GM19035 (cell line): ENCODE data around the gene LPGAT1.
"Not testable (repeated sequence)": the region's sequence is repeated elsewhere in the genome, so short reads cannot be mapped to it uniquely, and the experiment has no call there.

Experiments used
- ATAC-seq: cut with Tn5 transposase; IDR thresholded peaks from one replicate; pipeline ENCODE4 v1.9.1; 2021; ENCODE audit not compliant: unreplicated experiment

LPGAT1 gene

DNA sequence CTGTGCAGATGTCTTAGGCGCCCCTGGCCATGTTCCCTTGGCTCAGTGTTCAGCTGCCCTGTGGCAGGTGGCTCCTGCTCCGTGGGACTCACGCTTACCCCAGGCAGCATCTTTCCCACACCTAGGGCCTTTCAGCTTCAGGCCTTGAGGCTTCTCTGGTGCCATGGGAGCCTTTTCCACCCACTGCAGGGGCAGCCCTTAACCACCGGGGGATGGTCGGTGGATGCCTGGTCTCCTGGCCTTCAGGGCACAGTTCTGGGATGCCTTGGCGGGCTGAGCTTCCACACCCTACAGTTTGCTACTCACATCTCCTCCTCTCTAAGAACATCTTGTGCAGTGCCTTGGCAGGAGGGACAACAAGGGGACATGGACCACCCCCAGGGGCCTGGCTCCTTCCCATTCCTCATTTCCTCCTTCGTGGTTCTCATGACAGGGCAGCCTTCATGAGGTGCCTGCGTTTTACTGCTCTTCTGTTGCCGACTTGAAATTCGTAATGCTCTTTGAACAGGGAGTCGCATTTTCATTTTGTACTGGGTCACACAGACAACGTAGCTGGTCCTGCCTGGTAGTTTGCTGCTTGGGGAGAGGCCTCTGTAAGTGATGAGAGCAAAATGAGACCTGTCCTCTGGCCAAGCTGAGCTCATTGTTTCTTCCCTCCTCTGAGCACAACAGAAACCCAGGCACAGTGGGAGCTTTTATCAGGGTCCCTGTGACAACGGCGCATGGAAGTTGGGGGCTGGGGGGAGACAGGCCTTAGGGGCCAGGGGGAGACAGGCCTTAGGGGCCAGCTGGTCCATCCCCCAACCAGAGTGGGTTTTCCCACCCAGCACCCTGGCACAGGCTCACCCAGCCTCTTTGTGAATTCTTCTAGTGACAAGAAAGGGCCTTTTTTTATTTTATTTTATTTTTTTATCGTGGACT, 93.2 kb downstream of the LPGAT1 start:
- no peak for ATAC-seq

DNA sequence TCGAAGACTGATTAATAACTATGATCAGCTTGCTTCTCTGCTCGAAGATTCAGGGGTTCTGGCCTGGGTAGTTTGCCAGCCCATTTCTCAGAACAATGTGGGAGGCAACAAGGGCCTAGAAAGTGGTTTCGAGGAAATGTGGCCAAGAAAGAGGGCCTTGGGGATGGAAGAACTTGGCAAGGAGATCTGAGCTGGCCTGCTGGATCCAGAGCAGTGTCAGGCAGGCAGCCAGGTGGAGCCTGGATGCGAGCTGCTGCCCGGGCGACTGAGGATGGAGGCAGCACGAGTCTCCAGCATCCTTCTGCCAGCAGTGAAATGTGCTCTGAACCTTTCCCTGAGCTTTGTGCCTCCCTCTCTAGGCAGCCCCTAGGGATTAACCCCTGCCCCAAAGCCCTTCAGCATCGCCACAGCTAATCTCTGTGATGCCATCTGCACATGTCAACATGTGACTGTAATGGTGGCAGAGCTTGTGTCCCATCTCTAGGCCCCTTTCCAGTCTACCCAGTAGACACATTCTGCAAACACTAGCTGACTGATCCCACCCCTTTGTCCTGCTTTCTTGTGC, 94.1 kb downstream of the LPGAT1 start:
- ATAC-seq = no peak

DNA sequence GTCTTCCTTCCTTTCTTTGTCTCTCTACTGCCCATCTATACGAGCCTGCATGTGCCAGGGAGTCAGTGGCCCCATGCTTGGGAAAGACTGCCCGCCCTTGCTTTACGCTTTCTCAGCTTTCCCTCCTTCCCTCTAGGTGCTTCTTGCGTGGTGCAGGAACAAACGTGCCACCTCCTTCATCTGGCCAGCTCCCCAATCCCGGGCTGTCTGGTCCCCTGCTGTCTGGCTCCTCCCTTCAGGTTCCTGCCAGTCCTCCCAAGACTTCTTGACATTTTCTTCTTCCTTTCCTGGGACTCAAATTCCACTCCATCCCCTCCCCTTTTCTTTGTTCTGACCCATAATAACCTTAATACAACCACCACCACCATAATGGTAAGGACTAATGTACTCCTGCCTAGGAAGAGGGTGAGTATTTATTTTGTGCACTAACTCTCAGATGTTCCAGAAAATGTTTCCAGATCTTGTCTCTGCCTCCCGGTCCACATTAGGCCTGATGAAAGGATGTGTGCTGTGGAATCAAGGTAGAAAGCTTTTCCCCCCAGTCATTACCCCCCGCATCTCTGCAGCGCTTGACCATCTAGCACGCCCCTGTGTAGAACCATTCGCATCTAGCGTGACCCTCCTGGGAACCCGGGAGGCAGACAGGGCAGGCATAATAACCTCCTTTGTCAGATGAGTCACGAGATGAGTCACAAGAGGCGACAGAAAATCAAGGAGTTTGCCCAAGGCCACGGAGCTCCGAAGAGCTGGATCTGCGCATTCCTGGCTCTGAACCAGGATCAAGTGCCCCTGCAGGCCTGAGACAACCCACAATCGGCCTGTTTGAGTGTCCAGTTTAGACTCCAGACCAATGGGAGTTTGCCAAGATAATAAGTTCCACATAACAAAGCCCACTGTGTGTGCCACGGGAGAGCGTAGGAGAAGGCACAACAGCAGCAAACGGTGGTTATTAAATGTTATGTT, 95.1 kb downstream of the LPGAT1 start:
- no peak for ATAC-seq

DNA sequence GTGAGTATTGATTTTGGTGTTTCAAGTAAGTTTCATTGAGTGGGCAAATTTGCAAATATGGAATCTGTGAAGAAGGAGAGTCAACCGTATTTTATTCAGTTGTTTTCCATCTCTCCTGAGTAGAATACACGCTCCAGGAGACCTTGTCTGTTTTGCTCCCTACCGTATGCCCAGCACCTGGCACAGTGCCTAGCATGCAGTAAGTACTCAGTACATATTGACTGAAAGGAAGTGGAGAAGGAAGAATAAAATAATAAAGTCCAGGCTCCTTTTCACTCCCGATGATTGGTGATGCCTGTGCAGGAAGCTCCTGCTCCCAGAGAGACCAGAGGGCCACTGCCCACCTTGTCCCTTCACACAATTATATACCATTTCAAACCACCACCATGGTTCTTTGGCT, 95.8 kb downstream of the LPGAT1 start:
- ATAC-seq = no peak

DNA sequence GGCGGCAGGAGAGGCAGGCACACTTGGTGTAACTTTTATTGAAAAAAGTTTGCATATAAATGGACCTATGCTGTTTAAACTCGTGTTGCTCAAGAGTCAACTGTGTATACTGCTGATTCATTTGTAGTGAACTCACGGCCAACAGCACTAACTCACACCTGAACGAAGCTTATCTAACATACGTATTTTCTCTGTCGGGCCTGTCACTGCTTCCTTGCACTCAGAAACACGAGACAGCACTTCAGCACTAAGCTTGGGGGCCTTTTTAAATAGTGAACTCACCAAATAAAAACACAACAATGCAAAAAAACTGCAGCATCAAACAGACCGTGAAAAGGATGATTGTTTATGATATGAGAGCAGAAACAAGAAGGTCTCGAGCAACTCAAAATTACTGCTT, 96.2 kb downstream of the LPGAT1 start:
- ATAC-seq = no peak

DNA sequence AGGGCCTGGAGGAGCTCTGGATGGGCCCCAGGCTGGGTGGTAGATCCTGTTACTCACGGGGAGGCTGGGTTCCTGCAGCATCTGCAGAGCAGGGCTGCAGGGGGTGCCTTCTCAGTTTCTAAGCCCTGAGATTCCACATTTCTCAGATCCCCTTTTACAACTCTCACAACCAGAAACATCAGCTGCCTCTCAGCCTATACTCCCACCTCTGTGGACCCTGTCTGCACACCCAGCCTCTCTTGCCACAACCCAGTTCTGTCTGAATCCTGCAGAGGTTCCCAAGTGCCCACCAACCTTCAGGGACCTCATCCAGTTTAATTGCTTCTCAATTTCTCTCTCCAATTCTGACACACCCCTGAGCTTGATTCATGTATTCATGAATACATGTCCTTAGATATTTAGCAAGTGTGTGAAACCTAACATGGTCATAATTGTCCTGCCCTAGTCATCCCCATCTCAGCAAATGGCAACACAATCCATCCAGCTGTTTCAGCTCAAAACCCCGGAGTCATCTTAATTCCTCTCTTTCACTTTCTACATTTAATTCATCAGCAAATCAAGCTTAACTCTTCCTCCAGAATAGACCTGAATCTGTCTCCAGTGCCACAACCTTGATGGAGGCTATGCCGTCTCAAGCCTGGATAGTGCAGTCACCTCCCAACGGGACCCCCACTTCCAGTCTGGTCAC, 98.1 kb downstream of the LPGAT1 start:
- no peak for ATAC-seq

DNA sequence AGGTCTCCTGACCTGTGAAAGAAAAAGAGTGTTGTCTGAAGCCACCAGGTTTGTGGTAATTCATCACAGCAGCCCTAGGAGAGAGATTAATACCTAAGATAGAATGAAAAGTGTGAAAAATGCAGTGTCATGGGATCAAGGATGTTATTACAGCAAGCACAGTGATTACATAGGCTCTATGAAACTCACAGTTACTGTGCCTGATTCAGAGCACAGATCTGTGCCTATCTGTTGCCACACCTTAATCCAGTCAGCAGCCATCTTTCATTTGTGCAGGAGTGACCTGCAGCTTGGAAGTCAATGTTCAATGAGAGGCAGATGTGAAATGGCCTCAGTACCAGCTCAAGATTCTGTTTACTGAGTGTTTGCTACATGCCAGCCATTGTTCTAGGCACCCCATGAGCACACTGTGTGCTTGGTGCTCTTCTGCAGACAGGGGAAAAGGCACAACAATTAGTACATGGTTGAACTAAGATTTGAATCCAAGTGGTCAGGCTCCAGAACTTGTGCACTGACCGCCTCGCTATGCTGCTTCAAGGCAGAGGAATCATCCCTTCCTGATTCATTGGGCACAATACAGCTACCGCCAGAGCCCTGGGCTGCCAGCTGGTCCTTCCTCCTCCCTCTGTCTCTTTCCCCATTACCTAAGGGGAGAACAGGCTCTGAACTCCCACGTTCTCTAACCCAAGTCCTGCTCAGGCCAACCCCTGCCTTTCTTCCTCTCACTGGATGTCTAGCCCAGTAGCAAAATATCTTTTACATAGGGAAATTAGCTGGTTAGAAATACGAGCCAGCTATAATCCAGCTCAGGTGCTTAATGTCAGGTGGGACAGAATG, 98.9 kb downstream of the LPGAT1 start:
- ATAC-seq = no peak

DNA sequence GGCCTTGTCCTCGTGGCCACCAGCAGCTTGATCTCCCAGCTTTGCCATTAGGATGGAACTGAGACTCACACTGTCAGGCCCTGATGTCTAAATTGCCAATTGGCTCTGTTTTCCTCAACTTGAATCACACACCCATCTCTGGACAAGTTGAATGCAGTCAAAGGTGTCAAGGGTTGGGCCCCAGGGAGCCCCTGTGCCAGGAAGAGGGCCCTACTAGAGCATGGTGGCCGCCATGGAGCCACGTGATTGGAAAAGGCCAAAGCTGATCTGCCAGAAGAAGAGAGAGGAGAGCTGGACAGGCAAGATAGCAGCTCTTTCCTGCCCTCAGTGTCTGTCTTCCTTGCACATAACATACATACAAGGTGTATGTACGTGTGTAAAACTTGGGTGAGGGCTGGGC, 100.2 kb downstream of the LPGAT1 start:
- ATAC-seq = no peak

DNA sequence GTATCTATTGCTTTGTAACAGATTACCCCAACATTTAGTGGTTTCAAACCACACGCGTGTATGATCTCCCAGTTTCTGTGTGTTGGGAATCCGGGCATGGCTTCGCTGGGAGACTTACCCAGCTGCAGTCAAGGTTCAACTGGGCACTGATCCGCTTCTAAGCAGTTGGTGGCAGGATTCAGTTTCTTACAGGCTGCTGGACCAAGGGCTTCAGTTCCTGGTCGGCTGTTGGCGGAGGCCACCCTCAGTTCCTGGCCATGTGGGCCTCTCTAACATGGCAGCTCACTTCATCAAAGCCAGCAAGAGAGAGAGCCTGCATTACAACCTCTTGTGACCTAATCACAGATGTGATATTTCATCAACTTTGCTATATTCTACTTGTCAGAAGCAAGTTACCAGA, 101.3 kb downstream of the LPGAT1 start:
- no peak for ATAC-seq

DNA sequence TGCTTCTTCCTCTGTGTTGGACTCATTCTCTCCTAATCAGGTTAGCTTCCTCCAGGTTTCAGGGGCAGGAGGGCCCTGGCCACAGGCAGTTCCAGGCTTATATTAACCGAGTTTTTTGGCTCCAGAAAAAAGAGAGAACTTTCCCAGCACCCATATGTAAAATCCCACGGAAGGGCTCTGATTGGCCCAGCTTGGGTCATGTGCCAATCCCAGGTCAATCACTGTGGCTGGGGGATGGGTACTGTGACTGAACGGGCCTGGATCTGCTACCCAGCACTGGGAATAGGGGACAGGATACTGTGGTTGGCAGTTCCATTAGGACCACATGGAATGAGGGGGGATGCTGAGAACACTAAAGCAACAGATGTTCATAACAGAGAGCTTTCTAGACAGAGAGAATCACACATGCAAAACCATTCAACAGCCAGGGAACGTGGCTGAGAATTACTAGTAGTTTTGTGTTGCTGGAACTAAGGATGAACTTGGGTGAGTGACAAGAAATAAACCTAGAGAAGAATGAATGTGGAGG, 104.0 kb downstream of the LPGAT1 start:
- ATAC-seq = no peak

DNA sequence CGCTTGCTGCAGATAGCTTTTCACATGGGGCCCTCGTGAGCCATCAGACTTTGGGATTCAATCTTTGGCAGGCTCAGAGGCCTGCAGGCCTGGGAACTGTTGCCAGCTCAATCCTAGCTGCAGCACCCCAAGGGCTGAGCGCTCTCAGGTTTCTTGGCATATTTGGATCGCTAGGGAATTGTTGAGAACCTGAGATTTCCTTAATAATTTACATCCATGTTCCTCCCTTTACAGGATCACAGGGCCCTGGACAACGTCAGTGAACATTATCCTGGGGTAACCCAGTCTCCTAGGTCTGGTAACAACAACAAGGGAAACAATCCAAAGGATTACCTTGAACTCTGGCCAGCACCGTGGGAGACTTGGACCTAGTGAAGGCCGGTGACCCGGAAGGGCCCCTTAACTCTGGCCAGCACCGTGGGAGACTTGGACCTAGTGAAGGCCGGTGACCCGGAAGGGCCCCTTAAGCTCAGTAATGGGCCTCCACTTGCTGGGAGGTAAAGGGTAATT, 105.8 kb downstream of the LPGAT1 start:
- ATAC-seq = no peak

DNA sequence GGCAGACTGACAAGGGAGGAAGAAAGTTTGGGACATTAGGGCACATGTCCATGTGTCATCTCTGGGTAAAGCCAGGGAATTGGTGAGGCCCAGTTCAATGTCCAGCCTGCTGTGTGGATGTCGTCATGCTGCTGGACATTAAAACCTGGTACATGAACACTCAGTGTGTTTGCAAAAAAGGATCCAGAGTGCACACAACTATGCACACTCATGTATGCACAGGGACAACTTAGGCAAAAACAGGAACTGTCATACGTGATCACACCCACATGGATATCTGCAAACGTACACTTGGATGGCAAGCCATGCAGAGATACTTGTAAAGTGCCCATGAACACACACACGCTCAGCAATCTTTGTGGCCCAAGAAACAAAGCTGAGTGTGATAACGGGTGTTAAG, 107.3 kb downstream of the LPGAT1 start:
- ATAC-seq = no peak

DNA sequence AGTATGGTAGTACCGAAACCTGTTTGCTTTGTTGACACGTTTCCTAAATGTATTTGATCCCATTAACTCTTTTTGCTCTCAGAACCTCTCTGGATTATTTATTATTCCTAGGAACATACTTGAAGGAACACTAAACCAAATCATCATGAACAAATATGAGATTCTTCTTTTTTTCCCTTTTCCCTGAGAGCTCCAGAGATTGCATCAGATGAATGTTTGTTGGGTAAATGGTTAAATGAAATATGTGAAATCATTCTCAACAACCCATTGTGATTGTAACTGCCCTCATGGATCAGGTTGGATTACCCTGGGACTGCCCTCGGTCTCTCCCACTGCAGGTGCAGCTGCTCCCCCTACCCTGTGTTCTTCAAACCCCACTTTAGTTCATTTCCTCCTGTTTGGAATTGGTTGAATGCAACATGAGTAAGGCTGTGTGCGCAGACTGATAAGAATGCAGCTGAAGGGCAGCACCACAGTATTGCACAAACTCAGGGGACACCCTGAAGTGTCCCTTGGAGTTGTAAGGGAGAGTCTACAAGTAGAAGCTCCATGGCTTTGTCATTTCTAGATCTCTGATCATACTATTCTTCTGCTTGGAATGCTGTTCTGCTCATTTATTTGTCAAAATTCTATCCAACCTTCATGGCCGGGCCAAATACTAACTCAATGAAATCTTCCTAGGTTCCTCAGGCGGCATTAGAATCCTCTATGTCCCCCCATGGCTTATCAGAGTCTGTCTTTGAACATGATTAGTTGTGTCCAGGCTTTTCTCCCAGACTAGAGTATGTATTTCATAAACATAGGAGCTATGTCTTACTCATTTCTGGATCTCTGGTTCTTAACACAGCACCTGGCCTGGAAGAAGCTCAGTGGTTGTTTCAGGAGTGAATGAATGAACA, 108.0 kb downstream of the LPGAT1 start:
- ATAC-seq = no peak

DNA sequence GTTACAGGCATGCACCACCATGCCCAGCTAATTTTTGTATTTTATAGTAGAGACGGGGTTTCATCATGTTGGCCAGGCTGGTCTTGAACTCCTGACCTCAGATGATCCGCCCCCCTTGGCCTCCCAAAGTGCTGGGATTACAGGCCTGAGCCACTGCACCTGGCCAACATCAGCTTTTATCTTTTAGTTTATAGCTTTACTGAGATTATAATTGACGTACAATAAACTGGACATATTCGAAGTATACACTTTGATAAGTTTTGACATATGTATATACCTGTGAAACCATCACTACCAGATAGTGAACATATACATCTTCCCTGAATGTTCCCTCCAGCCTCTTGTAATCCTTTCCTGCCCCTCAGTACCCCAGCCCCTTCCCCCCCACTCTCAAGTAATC, 114.0 kb downstream of the LPGAT1 start:
- not testable (repeated sequence) for ATAC-seq

DNA sequence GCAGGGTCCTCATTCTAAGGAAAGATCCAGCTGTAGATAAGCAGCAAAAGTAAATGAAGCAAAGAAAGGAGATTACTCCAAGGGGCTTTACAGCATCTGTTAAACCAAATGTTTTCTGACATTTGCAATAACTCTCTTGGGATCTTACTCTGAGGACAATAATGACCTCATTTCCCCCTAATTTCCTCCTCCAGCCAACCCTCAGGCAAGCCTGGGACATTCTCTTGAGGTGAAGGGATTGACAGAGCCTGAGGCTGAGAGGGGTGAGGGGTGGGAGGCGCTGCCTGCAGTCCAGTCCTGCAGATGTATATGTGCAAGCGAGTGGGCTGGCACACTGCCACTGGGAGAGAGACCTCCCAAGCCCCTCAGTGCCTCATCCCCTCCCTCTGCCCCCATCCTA, 114.6 kb downstream of the LPGAT1 start:
- no peak for ATAC-seq

DNA sequence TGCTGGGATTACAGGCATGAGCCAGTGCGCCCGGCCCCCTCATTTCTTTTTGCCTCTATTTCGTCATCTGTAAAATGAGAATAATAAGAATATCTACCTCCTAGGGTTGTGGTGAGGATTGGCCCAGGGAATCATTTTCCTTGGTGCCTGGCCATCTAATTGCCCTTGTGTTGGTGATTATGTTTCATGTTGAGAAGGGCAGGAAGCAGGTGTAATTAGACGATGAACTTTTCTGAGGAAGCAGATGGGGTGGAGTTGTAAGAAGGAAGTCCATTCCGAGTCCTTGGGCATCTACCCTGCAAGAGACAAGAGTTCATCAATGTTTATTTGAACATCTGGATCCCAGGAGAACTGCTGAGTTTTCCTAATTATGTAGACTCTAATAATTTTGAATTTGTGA, 116.4 kb downstream of the LPGAT1 start:
- ATAC-seq = no peak

DNA sequence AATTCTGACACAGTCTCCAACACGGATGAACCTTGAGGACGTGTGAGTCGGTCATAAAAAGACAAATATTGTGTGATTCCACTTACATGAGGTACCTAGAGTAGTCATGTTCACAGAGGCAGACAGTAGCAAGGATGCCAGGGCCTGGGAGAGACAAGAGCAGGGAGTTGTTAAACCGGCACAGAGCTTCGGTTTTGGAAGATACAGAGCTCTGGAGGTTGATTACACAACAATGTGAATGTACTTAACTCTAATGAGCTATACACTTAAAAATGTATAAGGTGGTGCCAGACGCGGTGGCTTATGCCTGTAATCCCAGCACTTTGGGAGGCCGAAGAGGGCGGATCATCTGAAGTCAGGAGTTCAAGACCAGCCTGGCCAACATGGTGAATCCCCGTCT, 117.3 kb downstream of the LPGAT1 start:
- no peak for ATAC-seq

DNA sequence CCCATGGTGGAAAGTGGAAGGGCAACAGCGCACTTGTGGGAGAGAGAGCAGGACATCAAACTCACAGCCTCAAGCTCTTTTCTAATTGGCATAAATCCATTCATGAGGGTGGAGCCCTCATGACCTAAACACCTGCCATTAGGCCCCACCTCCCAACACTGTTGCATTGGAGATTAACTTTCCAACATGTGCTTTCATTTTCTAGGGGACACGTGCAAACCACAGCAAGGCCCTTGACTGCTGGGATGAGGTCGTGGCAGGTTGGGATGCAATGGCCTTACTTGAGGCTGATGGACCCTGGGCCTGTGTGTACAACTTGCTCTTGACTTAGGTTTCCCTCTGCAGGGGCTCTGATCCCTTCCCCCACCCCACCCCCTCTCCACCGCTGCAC, 119.3 kb downstream of the LPGAT1 start:
- ATAC-seq = no peak
